Dendritic cell treated with granulocyte-macrophage colony-stimulating factor and Interleukin-4, amounts not matched to agents 40 ng/mL and 50 ng/mL, for 4 days (primary cell): ENCODE measurements around the gene FBXO36.

Source experiments
- H3K27ac Mint-ChIP-seq: one replicate; pipeline ENCODE4 v1.8.0; 2022; ENCODE audit warnings: mild to moderate bottlenecking, mixed read lengths
- H3K27me3 Mint-ChIP-seq: one replicate; pipeline ENCODE4 v1.8.0; 2022; ENCODE audit warnings: mild to moderate bottlenecking, mixed read lengths
- H3K36me3 Mint-ChIP-seq: one replicate; pipeline ENCODE4 v1.8.0; 2022; ENCODE audit warnings: low read depth, mixed read lengths
- H3K4me1 Mint-ChIP-seq: one replicate; pipeline ENCODE4 v1.8.0; 2022; ENCODE audit warnings: low read depth, mixed read lengths
- H3K4me3 Mint-ChIP-seq: one replicate; pipeline ENCODE4 v1.8.0; 2022; ENCODE audit warnings: mild to moderate bottlenecking, moderate library complexity, mixed read lengths
- H3K9me3 Mint-ChIP-seq: one replicate; pipeline ENCODE4 v1.8.0; 2022; ENCODE audit warnings: mixed read lengths
- intact Hi-C: fragments of 100-400 bp; cut with micrococcal nuclease; formaldehyde crosslinking; loops from one replicate; pipeline ENCODE4 v1.15.0; 2022

The FBXO36 gene

DNA sequence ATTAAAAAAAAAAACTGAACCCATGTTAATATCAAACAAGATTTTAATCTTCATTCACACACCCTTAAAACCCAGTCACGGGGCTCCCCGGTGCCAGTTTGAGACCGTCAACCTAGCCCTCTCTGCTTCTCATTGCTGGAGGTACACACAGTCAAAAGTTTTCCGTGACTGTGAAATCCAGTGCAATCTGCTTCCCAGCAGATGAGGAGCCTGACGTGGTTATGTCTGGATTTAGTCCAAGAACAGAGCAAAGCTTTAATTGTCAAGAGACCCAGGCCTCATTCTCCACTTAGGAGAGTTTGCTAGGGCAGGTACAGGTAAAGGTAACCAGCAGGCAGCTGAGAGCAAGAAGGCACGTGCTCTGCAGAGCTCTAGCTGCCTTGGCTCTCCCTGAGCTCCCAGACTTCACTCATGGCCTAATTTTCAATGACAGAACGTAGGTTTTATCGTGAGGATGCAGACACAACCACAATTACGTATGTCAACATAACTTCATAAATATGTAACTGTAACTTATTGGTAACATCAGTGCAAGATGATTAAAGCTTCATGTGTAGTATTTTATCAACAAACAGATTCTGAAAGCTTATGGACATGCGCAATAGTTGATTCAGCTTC is 90.1 kb downstream of the FBXO36 start:
- Mint-ChIP-seq H3K9me3 (no peaks in the 10 kb centered on the region), H3K27me3 (no peaks in the 10 kb centered on the region), H3K4me1 (peaks cover 9% of the 10 kb centered on the region), H3K36me3 (no peaks in the 10 kb centered on the region), H3K27ac (no peak overlapping the region), H3K4me3 (no peak overlapping the region)
- intact Hi-C loops, result no loop called here

- no peaks in the 10 kb centered on the region for H3K9me3 Mint-ChIP-seq
- H3K27ac Mint-ChIP-seq, result no peak overlapping the region
- H3K36me3 Mint-ChIP-seq, result no peaks in the 10 kb centered on the region
- no peaks in the 10 kb centered on the region for H3K27me3 Mint-ChIP-seq
- peaks cover 6% of the 10 kb centered on the region for H3K4me1 Mint-ChIP-seq
- H3K4me3 Mint-ChIP-seq, result no peak overlapping the region
- intact Hi-C loops, result no loop called here
Observed at GRCh38 chr2:230016844-230017243, 94.5 kb downstream of the FBXO36 start.

DNA sequence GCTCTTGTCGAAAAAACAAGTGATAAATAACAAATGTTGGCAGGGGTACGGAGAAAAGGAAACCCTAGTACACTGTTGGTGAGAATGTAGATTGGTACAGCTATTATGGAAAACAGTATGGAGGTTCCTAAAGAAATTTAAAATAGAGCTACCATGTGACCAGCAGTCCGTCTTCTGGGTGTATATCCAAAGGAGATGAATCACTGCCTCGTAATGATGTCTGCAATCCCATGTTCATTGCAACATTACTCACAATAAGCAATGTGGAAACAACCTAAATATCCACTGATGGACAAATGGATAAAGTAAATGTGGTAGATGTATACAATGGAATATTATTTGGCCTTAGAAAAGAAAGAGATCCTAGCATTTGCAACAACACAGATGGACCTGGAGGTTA is 95.8 kb downstream of the FBXO36 start:
- intact Hi-C loops, result no loop called here
- Mint-ChIP-seq H3K27ac (no peak overlapping the region), H3K36me3 (no peaks in the 10 kb centered on the region), H3K9me3 (no peaks in the 10 kb centered on the region), H3K27me3 (no peaks in the 10 kb centered on the region), H3K4me3 (no peak overlapping the region), H3K4me1 (peaks cover 6% of the 10 kb centered on the region)

DNA sequence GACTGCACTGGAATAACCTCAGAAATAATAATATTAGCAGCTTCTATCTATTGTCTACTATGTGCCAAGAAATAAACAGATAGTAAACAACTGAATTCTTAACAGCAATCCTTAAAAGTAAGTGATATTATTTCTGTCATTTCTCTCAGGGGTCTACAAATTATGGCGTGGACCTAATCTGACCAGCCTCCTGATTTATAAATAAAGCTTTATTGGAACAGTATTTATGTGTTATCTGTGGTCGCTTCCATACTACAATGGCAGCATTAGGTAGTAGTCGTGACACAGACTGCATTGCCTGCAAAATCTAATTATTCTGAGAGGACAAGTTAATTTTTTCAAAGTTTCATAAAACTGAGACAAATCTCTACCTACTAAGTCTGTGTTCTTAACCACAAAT is 97.4 kb downstream of the FBXO36 start:
- no peaks in the 10 kb centered on the region for H3K27me3 Mint-ChIP-seq
- H3K36me3 Mint-ChIP-seq, result no peaks in the 10 kb centered on the region
- H3K9me3 Mint-ChIP-seq, result no peaks in the 10 kb centered on the region
- H3K4me1 Mint-ChIP-seq, result peaks cover 6% of the 10 kb centered on the region
- H3K4me3 Mint-ChIP-seq, result no peak overlapping the region
- H3K27ac Mint-ChIP-seq, result no peak overlapping the region
- intact Hi-C loops, result no loop called here

GRCh38 chr2:230023313-230023712 is 101.0 kb downstream of the FBXO36 start:
- Mint-ChIP-seq H3K9me3 (no peaks in the 10 kb centered on the region), H3K27me3 (no peaks in the 10 kb centered on the region), H3K4me1 (peaks cover under 1% of the 10 kb centered on the region), H3K36me3 (no peaks in the 10 kb centered on the region), H3K4me3 (no peak overlapping the region), H3K27ac (no peak overlapping the region)
- intact Hi-C loops, result no loop called here

DNA sequence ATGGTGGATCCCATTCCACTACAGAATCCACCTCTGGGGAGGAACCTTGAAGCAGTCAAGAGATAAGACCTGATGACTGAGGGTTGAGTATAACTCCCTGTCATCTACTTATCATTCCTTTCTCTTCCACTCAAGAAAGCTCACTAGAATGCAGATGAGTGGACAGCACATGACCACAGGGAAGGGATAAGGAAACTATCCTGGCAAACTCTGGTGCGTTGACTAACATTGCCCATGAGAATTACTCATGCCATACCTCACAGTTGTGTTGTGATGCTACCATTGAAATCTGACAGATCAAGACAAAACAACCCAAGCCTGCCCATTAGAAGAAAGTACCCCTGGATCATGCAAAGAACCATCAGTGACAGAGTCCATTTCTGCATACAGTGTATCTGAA is 119.9 kb downstream of the FBXO36 start:
- H3K9me3 Mint-ChIP-seq, result no peaks in the 10 kb centered on the region
- no peaks in the 10 kb centered on the region for H3K4me1 Mint-ChIP-seq
- intact Hi-C loops, result no loop called here
- no peak overlapping the region for H3K27ac Mint-ChIP-seq
- H3K36me3 Mint-ChIP-seq, result no peaks in the 10 kb centered on the region
- H3K27me3 Mint-ChIP-seq, result no peaks in the 10 kb centered on the region
- no peak overlapping the region for H3K4me3 Mint-ChIP-seq

DNA sequence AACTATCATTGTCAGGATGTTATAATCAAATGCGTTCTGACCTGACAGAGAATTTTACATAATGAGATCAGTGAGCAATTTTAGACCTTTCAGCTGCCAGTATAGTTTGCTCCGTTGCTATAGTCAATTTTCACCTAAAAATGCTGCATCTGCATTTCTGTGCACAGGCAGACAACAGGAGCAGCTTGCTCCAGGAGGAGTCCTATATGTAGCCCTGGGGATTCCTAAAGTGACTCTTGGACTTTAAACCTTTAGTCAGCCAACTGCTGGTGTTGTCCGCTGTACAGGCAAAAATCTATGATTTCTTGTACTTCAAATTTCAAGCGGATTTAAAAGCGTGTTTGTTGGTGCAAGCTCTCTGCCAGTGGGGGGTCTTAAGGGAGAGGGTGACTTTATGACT is 120.7 kb downstream of the FBXO36 start:
- Mint-ChIP-seq H3K4me3 (no peak overlapping the region), H3K27me3 (no peaks in the 10 kb centered on the region), H3K36me3 (no peaks in the 10 kb centered on the region), H3K9me3 (no peaks in the 10 kb centered on the region), H3K27ac (no peak overlapping the region), H3K4me1 (no peaks in the 10 kb centered on the region)
- intact Hi-C loops, result no loop called here

DNA sequence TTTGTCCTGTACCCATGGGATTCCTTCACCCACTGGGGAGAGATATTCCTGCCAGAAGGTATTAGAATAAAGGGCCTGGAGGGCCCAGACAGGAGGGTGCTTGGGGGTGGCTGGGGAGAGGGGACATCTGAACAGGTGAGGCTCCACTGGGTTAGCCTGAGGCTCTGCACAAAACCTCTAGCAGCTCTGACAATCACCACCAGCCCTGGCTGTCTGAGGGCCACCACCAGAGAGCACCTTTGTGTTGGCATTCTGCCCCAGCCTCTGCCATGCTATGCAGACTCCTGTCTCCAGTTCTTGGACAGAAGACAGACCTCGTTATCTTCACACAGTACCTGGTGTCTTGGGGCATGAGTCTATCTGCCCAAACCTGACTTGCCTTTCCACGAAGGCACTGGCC is 121.2 kb downstream of the FBXO36 start:
- Mint-ChIP-seq H3K27ac (no peak overlapping the region), H3K27me3 (no peaks in the 10 kb centered on the region), H3K4me3 (no peak overlapping the region), H3K4me1 (no peaks in the 10 kb centered on the region), H3K9me3 (no peaks in the 10 kb centered on the region), H3K36me3 (no peaks in the 10 kb centered on the region)
- intact Hi-C loops, result no loop called here

GRCh38 chr2:230046491-230046890 is 124.2 kb downstream of the FBXO36 start:
- no peak overlapping the region for H3K4me3 Mint-ChIP-seq
- H3K27me3 Mint-ChIP-seq, result no peaks in the 10 kb centered on the region
- intact Hi-C loops, result no loop called here
- no peaks in the 10 kb centered on the region for H3K36me3 Mint-ChIP-seq
- no peaks in the 10 kb centered on the region for H3K9me3 Mint-ChIP-seq
- H3K27ac Mint-ChIP-seq, result no peak overlapping the region
- H3K4me1 Mint-ChIP-seq, result no peaks in the 10 kb centered on the region

DNA sequence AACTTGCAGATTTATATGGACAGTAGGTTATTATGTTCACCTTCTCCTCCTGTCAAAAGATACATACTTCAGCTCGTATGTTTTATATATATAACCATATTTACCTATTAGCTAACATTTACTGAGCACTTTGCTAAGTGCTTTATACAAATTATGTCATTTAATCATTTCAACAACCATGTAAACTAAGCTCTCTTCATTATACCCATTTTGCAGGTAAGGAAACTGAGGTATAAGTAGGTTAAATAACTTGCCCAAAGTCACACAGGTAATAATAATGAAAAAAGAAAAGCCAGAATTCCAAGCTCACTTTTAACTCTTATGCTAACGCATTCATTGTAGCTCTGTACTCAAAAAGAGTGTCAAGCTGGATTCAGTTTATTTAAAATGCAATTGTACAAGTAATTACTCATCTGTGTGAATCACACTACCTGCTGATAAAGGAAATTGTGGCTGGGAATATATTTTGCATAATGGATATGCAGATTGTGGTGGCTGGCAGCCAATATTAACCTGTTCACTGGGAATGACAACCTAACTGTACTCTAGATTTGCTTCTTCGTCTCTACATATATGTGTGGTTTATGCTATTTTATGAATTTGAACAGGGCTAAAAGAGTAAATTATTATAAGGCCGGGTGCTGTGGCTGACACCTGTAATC is 125.8 kb downstream of the FBXO36 start:
- Mint-ChIP-seq H3K9me3 (no peaks in the 10 kb centered on the region), H3K27ac (no peak overlapping the region), H3K4me1 (no peaks in the 10 kb centered on the region), H3K36me3 (no peaks in the 10 kb centered on the region), H3K4me3 (no peak overlapping the region), H3K27me3 (no peaks in the 10 kb centered on the region)
- intact Hi-C loops, result no loop called here

DNA sequence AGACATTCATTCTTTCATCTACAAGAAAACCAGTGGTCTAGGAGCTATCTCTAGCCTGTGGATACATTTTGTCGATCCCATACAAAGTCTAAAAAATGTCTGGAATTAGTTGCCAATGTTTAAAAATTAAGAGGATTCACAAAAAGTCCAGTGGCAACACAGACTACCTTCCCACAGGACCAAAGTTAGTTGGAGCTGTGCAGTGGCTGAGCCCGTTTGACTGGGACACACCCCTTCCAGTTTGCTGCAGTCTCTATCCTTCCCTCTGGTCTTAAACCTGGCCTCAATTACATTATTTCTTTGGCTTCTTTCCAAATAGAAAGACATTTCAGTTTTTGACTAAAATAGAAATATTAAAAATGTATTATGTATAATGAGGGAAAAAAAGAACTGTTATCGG is 127.8 kb downstream of the FBXO36 start:
- intact Hi-C loops, result no loop called here
- Mint-ChIP-seq H3K4me3 (no peak overlapping the region), H3K4me1 (no peaks in the 10 kb centered on the region), H3K27me3 (no peaks in the 10 kb centered on the region), H3K36me3 (no peaks in the 10 kb centered on the region), H3K27ac (no peak overlapping the region), H3K9me3 (no peaks in the 10 kb centered on the region)

GRCh38 chr2:230052299-230052698 is 130.0 kb downstream of the FBXO36 start:
- Mint-ChIP-seq H3K27ac (no peak overlapping the region), H3K9me3 (no peaks in the 10 kb centered on the region), H3K27me3 (no peaks in the 10 kb centered on the region), H3K36me3 (no peaks in the 10 kb centered on the region), H3K4me1 (no peaks in the 10 kb centered on the region), H3K4me3 (no peak overlapping the region)
- intact Hi-C loops, result no loop called here

- H3K9me3 Mint-ChIP-seq, result no peaks in the 10 kb centered on the region
- no peak overlapping the region for H3K27ac Mint-ChIP-seq
- no peak overlapping the region for H3K4me3 Mint-ChIP-seq
- no peaks in the 10 kb centered on the region for H3K27me3 Mint-ChIP-seq
- H3K36me3 Mint-ChIP-seq, result no peaks in the 10 kb centered on the region
- intact Hi-C loops, result no loop called here
- no peaks in the 10 kb centered on the region for H3K4me1 Mint-ChIP-seq
Observed at GRCh38 chr2:230053753-230054478, 131.6 kb downstream of the FBXO36 start.

- no peaks in the 10 kb centered on the region for H3K9me3 Mint-ChIP-seq
- H3K27ac Mint-ChIP-seq, result no peak overlapping the region
- H3K4me1 Mint-ChIP-seq, result peaks cover 5% of the 10 kb centered on the region
- intact Hi-C loops, result no loop called here
- H3K4me3 Mint-ChIP-seq, result no peak overlapping the region
- no peaks in the 10 kb centered on the region for H3K36me3 Mint-ChIP-seq
- H3K27me3 Mint-ChIP-seq, result no peaks in the 10 kb centered on the region
Observed at GRCh38 chr2:230060672-230061293, 138.5 kb downstream of the FBXO36 start.
